Cardiac fibroblast (primary cell): ENCODE results near the gene AIG1.
"Not testable (repeated sequence)": the region's sequence is repeated elsewhere in the genome, so short reads cannot be mapped to it uniquely, and the experiment has no call there.

ENCODE experiments used
- DNase-seq, 2 donors: peaks; one replicate each; pipeline versions ENCODE4 v3.0.0 to v3.0.0-alpha.2; 2010; ENCODE audit warnings: low read depth in 2 of 2
- H3K4me3 ChIP-seq, 2 donors: replicated peaks in 1 of 2; 1 replicate in 1 of 2; 2 replicates in 1 of 2; pipeline ENCODE4 v1.5.1; 2011; ENCODE audit warnings: low read depth in 2 of 2, low read length in 2 of 2, mild to moderate bottlenecking in 2 of 2, moderate library complexity in 1 of 2
- CTCF ChIP-seq: IDR thresholded peaks from one replicate; pipeline ENCODE4 v1.5.1; 2011; ENCODE audit warnings: low read depth, mild to moderate bottlenecking, low read length, inconsistent platforms

AIG1 gene

GRCh38 chr6:143074101-143074500 is 13.4 kb downstream of the AIG1 start:
- no peak overlapping the region for H3K4me3 ChIP-seq
- TF ChIP-seq CTCF = no peak
- DNase-seq = no peak

GRCh38 chr6:143074670-143075318 is 14.1 kb downstream of the AIG1 start:
- no peak for DNase-seq
- no peak for TF ChIP-seq CTCF
- H3K4me3 ChIP-seq = no peak overlapping the region

GRCh38 chr6:143078468-143079324 is 18.0 kb downstream of the AIG1 start:
- TF ChIP-seq CTCF = no peak
- DNase-seq = no peak
- H3K4me3 ChIP-seq = no peak overlapping the region

- H3K4me3 ChIP-seq = no peak overlapping the region
- TF ChIP-seq CTCF = no peak
- no peak for DNase-seq
These were observed 18.6 kb downstream of the AIG1 start for GRCh38 chr6:143079325-143079640.

- not testable (repeated sequence) for H3K4me3 ChIP-seq, DNase-seq
These were observed 21.6 kb downstream of the AIG1 start for GRCh38 chr6:143082274-143082673.

- not testable (repeated sequence) for H3K4me3 ChIP-seq, DNase-seq
These were observed 23.3 kb downstream of the AIG1 start for GRCh38 chr6:143084019-143084418.

- DNase-seq, H3K4me3 ChIP-seq: not testable (repeated sequence)
These were observed 26.6 kb downstream of the AIG1 start for GRCh38 chr6:143087335-143087734.

GRCh38 chr6:143087856-143088255 is 27.2 kb downstream of the AIG1 start:
- no peak for DNase-seq
- no peak for TF ChIP-seq CTCF
- no peak overlapping the region for H3K4me3 ChIP-seq
